Esophagus squamous epithelium (tissue), 5 donors: Measurements from ENCODE around the gene STYXL1. TPM values are rescaled to one million over a fixed set of nuclear protein-coding genes. Genes with fewer than 3 reads are reported as not detected.

Source experiments
- DNase-seq: peaks from one replicate; lab custom pipeline; 2025; lab: John Stamatoyannopoulos, UW
- H3K27ac ChIP-seq, 4 donors: fragments of 200-600 bp; sonication (generic); one replicate each; pipeline ENCODE4 v1.5.1; 2016 to 2019; ENCODE audit warnings: mild to moderate bottlenecking in 1 of 4
- H3K27me3 ChIP-seq, 4 donors: fragments of 200-600 bp; sonication (generic); 1 replicate in 3 of 4; 2 replicates in 1 of 4; pipeline versions ENCODE4 v1.5.1 to v1.6.0; 2017 to 2021; ENCODE audit warnings: antibody characterized with exemption in 1 of 4
- H3K36me3 ChIP-seq, 3 donors: fragments of 200-600 bp; sonication (generic); one replicate each; pipeline ENCODE4 v1.5.1; 2016 to 2019
- H3K4me1 ChIP-seq, 3 donors: fragments of 200-600 bp; sonication (generic); one replicate each; pipeline ENCODE4 v1.5.1; 2017 to 2019
- H3K4me3 ChIP-seq, 4 donors: fragments of 200-600 bp; sonication (generic); 1 replicate in 3 of 4; 2 replicates in 1 of 4; pipeline ENCODE4 v1.5.1; 2016 to 2019; ENCODE audit warnings: mild to moderate bottlenecking in 2 of 4, moderate library complexity in 1 of 4
- H3K9me3 ChIP-seq, 3 donors: fragments of 200-600 bp; sonication (generic); one replicate each; pipeline ENCODE4 v1.5.1; 2016 to 2019
- POLR2A ChIP-seq, 4 donors: fragments of 450-650 bp; IDR thresholded peaks; one replicate each; pipeline ENCODE4 v1.6.1; 2017; ENCODE audit warnings: antibody characterized with exemption in 4 of 4, mild to moderate bottlenecking in 4 of 4, moderate library complexity in 3 of 4
- WGBS, 2 donors: methylation state at CpG; one replicate each; pipeline ENCODE4 v1.1.5; 2018; 5-methylcytosine and 5-hydroxymethylcytosine counted together
- intact Hi-C: fragments of 100-400 bp; cut with DNase I; formaldehyde crosslinking; loops from one replicate; pipeline ENCODE4 v1.15.0; 2022
- total RNA-seq, 4 donors: library from RNA; depleted of rRNA; stranded (reverse); fragments of >200 nt; gene quantifications; one replicate each; pipeline ENCODE4 v1.1.0, GENCODE V29; 2016
- TF ChIP-seq, protein P1 (sequence below), 6 experiments: fragments of 450-650 bp in 4 of 6; fragments of 200-600 bp in 2 of 6; sonication (generic) in 2 of 6; IDR thresholded peaks; one replicate each; pipeline ENCODE4 v1.5.1; 2016 to 2019; ENCODE audit warnings: antibody characterized with exemption in 6 of 6, mild to moderate bottlenecking in 4 of 6, moderate library complexity in 4 of 6
- donor health status: DM: yes; HTN: yes; CAD: no.

Gene STYXL1
- total RNA-seq, 4 donors from 2014 or later = 19.3 to 45.7 (median 32.2) TPM

DNA sequence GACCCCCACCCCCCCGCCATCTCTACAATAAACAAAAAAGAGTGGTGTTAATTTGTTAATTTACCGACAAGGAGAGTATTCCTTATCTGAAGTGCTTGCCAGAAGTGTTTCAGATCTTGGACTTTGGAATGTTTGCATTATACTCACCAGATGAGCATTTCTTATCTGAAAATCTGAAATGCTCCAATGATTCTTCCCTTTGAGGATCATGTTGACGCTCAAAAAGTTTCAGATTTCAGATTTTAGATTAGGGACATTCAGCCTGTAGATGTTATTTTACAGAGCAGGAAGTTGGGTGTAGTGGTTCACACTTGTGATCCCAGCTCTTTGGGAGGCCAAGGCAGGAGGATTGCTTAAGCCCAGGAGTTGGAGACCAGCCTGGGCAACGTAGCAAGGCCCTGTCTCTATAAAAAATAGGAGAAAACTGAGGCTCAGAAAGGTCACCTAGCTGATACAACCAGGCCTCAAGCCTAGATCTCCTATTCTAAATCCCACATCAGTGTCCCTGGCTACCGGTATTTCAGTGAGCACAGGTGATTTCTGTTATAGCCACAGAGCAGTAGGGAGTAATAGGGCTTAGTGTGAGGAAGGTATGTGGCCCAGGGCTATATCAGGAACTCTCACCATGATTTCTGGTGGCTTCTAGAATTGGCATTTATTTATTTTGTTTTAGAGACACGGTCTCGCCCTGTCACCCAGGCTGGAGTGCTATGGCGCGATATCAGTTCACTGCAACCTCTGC is 88.8 kb downstream of the STYXL1 start:
- TF ChIP-seq, protein P1, sequence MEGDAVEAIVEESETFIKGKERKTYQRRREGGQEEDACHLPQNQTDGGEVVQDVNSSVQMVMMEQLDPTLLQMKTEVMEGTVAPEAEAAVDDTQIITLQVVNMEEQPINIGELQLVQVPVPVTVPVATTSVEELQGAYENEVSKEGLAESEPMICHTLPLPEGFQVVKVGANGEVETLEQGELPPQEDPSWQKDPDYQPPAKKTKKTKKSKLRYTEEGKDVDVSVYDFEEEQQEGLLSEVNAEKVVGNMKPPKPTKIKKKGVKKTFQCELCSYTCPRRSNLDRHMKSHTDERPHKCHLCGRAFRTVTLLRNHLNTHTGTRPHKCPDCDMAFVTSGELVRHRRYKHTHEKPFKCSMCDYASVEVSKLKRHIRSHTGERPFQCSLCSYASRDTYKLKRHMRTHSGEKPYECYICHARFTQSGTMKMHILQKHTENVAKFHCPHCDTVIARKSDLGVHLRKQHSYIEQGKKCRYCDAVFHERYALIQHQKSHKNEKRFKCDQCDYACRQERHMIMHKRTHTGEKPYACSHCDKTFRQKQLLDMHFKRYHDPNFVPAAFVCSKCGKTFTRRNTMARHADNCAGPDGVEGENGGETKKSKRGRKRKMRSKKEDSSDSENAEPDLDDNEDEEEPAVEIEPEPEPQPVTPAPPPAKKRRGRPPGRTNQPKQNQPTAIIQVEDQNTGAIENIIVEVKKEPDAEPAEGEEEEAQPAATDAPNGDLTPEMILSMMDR (IDR thresholded peaks at IDR 0.05) = no peak
- TF ChIP-seq POLR2A (IDR thresholded peaks at IDR 0.05) = no peak

DNA sequence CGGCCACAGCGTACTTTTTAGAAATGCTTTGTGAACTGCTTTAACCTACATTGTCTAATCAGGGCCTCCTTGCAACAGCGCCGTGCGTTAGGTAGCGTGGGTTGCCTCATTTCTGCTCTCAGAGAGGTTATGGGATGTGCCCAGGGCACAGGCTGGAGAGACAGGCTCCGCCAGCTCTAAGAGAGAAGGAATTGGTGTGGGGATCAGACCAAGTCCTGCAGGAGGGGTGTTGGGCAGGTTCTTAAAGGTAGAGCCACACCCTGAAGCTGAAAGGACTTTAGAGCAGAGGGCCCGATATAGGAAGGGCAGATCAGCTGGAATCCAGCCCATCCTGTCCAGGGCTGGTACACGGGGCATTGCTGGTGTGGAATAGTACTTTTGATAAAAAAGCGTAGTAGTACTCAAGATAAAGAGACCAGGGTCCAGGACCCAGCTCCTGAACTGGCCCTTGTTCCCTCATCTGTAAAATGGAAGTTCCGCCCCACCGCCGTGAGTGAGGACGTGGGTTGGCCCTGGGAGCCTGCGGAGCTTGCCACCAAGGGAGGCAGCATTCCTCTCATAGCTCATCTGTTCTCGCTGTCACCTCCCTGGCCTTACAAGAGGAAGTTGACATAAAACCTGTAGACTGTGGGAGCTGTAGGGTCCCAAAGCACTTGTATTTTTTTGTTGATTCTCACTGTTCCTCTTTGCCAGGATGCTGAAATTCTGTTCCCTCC is 90.6 kb downstream of the STYXL1 start:
- Histone ChIP-seq H3K9me3 (no peaks in the 10 kb centered on the region), H3K27ac (peak overlapping the region; percentile 18 to 74 (median 66)), H3K4me1 (peaks cover 1 to 26% (median 4%) of the 10 kb centered on the region in 3 donors), H3K36me3 (peaks cover 12 to 86% (median 22%) of the 10 kb centered on the region in 3 donors), H3K27me3 (no peaks in the 10 kb centered on the region), H3K4me3 (no peak overlapping the region)
- intact Hi-C loops = no loop called here
- TF ChIP-seq, protein P1 (IDR thresholded peaks at IDR 0.05) = no peak
- TF ChIP-seq POLR2A (IDR thresholded peaks at IDR 0.05) = no peak
- WGBS, 2 donors = 83 to 84% methylated on average over 11 to 13 of the region's 16 CpGs
- no peak for DNase-seq

More for the DNA sequence above, 88.8 kb downstream of the STYXL1 start:
- Histone ChIP-seq H3K4me1 (peaks cover 4 to 43% (median 6%) of the 10 kb centered on the region in 3 donors), H3K9me3 (no peaks in the 10 kb centered on the region), H3K36me3 (peaks cover 12 to 96% (median 22%) of the 10 kb centered on the region in 3 donors), H3K27me3 (no peaks in the 10 kb centered on the region), H3K27ac (no peak overlapping the region), H3K4me3 (no peak overlapping the region)
- DNase-seq = no peak
- WGBS, 2 donors = 93% methylated on average over 9 of the region's 9 CpGs
- intact Hi-C loops = no loop called here

DNA sequence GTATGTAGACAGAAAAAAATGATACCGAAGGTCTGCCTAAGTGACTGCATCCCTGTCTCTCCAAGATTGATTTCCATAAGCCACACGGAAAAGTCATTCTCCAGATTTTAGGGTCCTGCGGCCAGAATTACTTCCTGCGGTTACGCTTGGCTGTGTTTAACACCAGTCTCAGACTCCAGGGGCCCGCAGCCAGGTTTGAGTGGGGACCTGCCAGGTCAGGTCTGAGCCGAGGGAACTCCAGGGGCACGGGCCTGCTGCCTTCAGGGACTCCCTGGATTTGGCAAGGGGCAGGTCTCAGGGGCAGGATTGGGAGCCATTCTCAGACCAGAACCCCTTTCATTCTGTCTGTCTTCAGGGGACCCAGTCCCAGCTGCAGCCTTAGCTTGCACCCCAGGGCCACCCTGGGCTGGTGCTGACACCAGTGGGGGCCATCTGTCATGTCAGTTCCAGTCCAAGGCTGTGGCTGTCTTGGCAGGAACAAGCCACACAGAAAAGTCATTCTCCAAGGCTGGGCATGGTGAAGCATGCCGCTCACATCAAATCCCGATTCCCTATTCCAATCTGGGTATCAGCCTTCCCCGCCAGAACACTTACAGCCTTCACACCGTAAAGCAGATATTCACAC is 92.4 kb downstream of the STYXL1 start:
- H3K27me3 ChIP-seq = no peaks in the 10 kb centered on the region
- intact Hi-C loops = no loop called here
- no peak for DNase-seq
- peaks cover 9 to 33% (median 9%) of the 10 kb centered on the region in 3 donors for H3K4me1 ChIP-seq
- peaks cover 12 to 71% (median 22%) of the 10 kb centered on the region in 3 donors for H3K36me3 ChIP-seq
- TF ChIP-seq, protein P1 (IDR thresholded peaks at IDR 0.05) = no peak
- no peak for TF ChIP-seq POLR2A (IDR thresholded peaks at IDR 0.05)
- 87 to 92% methylated on average over 8 to 11 of the region's 12 CpGs for WGBS, 2 donors
- H3K9me3 ChIP-seq = no peaks in the 10 kb centered on the region
- no peak overlapping the region for H3K4me3 ChIP-seq
- H3K27ac ChIP-seq = no peak overlapping the region

DNA sequence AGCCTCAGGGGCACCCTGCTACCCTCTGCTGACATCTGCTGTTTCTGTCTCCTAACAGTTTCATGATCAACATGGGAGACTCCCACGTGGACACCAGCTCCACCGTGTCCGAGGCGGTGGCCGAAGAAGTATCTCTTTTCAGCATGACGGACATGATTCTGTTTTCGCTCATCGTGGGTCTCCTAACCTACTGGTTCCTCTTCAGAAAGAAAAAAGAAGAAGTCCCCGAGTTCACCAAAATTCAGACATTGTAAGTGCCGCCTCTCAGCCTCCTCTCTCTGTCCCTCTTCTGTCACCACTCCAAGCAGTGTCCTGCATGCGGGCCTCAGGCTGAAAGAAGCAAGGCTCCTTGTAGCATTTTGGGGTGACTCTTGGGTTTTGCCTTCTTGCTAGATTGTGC is 93.9 kb downstream of the STYXL1 start:
- peaks cover 9 to 44% (median 9%) of the 10 kb centered on the region in 3 donors for H3K4me1 ChIP-seq
- no peak for DNase-seq
- H3K4me3 ChIP-seq = no peak overlapping the region
- no peaks in the 10 kb centered on the region for H3K27me3 ChIP-seq
- H3K36me3 ChIP-seq = peaks cover 12 to 56% (median 22%) of the 10 kb centered on the region in 3 donors
- H3K27ac ChIP-seq = no peak overlapping the region
- H3K9me3 ChIP-seq = no peaks in the 10 kb centered on the region
- WGBS, 2 donors = 83 to 88% methylated on average over 11 of the region's 11 CpGs
- TF ChIP-seq, protein P1 (IDR thresholded peaks at IDR 0.05) = no peak
- no peak for TF ChIP-seq POLR2A (IDR thresholded peaks at IDR 0.05)
- intact Hi-C loops = no loop called here
